Measurements from ENCODE around the gene HDAC3. TPM values are rescaled to one million over a fixed set of nuclear protein-coding genes. Genes with fewer than 3 reads are reported as not detected.
A peak's percentile ranks its signal among the peaks of the same experiment; 100 is the strongest.

HDAC3 gene
- polyA plus RNA-seq, 1 of the 3 experiments (the other 2 are of a cell fraction), result 104 TPM

DNA sequence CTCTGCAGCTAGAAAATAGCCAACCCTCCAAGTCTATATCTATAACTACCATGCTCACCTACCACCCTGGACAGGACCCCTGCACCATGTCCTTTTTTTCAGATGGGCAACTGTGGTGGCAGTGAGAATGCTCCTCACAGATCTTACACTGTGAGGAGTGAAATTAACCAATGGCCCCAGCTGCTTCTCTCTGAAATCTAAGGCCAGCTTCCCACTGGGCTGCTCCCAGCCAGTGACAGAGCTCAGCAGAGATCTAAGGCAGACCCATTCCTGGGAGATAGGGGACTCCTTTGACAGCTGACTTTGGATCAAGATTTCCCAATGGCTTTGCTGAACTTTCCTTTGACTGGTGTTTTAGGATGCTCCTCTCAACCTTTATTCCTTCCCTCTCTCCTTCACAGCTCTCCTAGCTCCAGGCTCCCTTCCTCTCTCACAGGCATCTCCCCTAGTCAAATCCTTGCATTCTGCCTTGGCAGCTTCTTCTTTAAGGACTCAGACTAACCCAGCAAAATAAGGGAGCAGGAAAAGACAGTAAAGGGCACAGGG lies 47.0 kb upstream of the HDAC3 start (continued):
- TF ChIP-seq MXI1 (IDR thresholded peaks at IDR 0.05; ENCODE audit: low read depth, low read length), result no peak
- TF ChIP-seq FOXJ3 (CRISPR knock-in tag; IDR thresholded peaks at IDR 0.05), result no peak

DNA sequence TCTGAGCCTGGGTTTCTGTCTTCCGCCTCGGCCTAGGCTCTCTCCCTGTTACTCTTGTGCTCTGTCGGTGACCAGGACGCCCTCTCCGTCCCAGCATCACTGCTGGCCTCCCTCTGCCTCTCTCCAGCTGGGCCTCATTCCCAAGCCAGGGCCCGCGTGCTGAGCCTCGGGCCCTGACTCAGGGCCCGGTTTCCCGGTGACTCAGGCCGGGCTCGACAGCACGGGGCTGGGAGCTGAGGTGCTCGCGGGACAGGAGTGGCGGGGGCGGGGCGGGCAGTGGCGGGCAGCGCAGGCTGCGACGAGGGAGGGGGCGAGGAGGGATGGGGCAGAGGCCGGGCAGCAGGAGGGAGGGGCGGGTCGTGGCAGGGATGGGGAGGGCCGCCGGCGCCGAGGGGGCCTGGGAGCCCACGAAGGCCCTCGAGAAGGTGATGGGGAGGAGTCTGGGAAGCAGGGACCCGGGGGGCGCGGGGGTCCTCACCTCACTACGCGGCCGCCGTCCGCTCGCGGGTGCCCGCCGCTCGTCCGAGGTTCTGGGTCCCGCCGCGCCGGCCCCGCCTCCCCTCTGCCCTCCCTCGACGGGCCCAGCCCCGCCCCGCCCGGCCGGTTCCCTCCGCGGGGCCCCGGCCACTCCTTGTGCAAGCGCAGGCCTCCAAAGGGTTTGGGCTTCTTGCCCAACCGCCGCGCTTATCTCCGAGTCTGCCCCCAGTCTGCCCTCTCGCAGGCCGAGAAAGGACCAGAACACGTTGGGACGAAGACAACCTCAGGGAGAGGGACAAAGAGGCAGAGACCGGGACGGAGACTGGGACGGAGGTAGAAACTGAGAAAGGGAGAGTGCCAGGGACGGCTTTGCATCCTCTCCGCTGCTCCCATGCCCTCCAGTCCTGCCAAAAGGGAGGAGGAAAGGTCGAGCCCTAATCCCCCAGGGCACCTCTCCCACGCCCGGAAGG lies 45.3 kb upstream of the HDAC3 start, which contains the start of gene ARAP3:
ARAP3 (minus strand) TSS at position 536 of the 947 bp plus-strand sequence. CDS start 1,744 bp downstream, outside the sequence.
- POLR2A ChIA-PET, result interaction anchor here (1.5 to 2.6 kb wide), 4 partner anchors 199 to 287 kb away, joined by 5 to 8 read pairs (median 6); partner anchors contain the start of genes DELE1 and RNF14

More for the DNA sequence above, 45.3 kb upstream of the HDAC3 start, which contains the start of gene ARAP3:
- peak within 1 kb of the TSS; percentile 81 for H2AFZ ChIP-seq (ENCODE audit: low read depth)
- H3K79me2 ChIP-seq (ENCODE audit: insufficient read depth), result peaks cover 20% of the 10 kb centered on the region; the same call in 1 of the 2 replicates
- peak within 1 kb of the TSS; percentile 69 for H3K4me2 ChIP-seq
- H3K9ac ChIP-seq, result peak within 1 kb of the TSS; percentile 79
- peak within 1 kb of the TSS; percentile 52 to 55 for H3K4me3 ChIP-seq (ENCODE audit: low read depth in 2 of 2, low read length in 1 of 2)
- H4K20me1 ChIP-seq (ENCODE audit: insufficient read depth), result no peaks in the 10 kb centered on the region
- H3K27ac ChIP-seq (ENCODE audit: low read depth in 2 of 2, low read length in 1 of 2), result peak within 1 kb of the TSS; percentile 72 to 96
- WGBS (ENCODE audit: low lambda C conversion rate), result 2% methylated on average over 35 of the region's 77 CpGs
- TF ChIP-seq YY1 (IDR thresholded peaks at IDR 0.05; ENCODE audit: low read depth) (no peak), MXI1 (IDR thresholded peaks at IDR 0.05; ENCODE audit: low read depth, low read length) (peak; percentile 73; the same call in 1 of the 2 replicates), SIN3A (IDR thresholded peaks at IDR 0.05; ENCODE audit: borderline replicate concordance, low read depth, low read length) (0 out of 2 replicates have a peak, but pooled peaks have one; percentile 38), FOXM1 (IDR thresholded peaks at IDR 0.05; ENCODE audit: low read depth) (no peak), TAF1 (IDR thresholded peaks at IDR 0.05; ENCODE audit: borderline replicate concordance, low read depth, low read length) (peak; percentile 61; the same call in 1 of the 2 replicates), RAD21 (IDR thresholded peaks at IDR 0.05; ENCODE audit: low read length) (no peak), GATA2 (CRISPR knock-in tag; IDR thresholded peaks at IDR 0.05) (peak; percentile 92), NFIC (IDR thresholded peaks at IDR 0.05; ENCODE audit: borderline replicate concordance) (peak; percentile 73), GABPA (IDR thresholded peaks at IDR 0.05; ENCODE audit: low read depth) (no peak), CHD2 (IDR thresholded peaks at IDR 0.05; ENCODE audit: low read length, partially characterized antibody) (peak; percentile 9), ELF1 (IDR thresholded peaks at IDR 0.05) (no peak), POLR2AphosphoS5 (IDR thresholded peaks at IDR 0.05; ENCODE audit: low read depth, low read length) (peak; percentile 80), EP300 (IDR thresholded peaks at IDR 0.05; ENCODE audit: borderline replicate concordance in 1 of 2, low read depth in 1 of 2, low read length in 1 of 2) (peak in 1 of 2 experiments; percentile 47; a peak in 1 of 4 replicates), NRF1 (IDR thresholded peaks at IDR 0.05; ENCODE audit: low read depth, low read length) (peak; percentile 34), FOSL2 (IDR thresholded peaks at IDR 0.05; ENCODE audit: borderline replicate concordance, low read depth) (peak; percentile 41; the same call in 1 of the 2 replicates), FOXJ3 (CRISPR knock-in tag; IDR thresholded peaks at IDR 0.05) (no peak; the same call in 1 of the 2 replicates), RXRA (IDR thresholded peaks at IDR 0.05; ENCODE audit: borderline replicate concordance, low read depth) (no peak)
- TF ChIP-seq, protein P1, sequence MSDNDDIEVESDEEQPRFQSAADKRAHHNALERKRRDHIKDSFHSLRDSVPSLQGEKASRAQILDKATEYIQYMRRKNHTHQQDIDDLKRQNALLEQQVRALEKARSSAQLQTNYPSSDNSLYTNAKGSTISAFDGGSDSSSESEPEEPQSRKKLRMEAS (IDR thresholded peaks at IDR 0.05; ENCODE audit: low read depth), result peak; percentile 97
- TF ChIP-seq, protein P2, sequence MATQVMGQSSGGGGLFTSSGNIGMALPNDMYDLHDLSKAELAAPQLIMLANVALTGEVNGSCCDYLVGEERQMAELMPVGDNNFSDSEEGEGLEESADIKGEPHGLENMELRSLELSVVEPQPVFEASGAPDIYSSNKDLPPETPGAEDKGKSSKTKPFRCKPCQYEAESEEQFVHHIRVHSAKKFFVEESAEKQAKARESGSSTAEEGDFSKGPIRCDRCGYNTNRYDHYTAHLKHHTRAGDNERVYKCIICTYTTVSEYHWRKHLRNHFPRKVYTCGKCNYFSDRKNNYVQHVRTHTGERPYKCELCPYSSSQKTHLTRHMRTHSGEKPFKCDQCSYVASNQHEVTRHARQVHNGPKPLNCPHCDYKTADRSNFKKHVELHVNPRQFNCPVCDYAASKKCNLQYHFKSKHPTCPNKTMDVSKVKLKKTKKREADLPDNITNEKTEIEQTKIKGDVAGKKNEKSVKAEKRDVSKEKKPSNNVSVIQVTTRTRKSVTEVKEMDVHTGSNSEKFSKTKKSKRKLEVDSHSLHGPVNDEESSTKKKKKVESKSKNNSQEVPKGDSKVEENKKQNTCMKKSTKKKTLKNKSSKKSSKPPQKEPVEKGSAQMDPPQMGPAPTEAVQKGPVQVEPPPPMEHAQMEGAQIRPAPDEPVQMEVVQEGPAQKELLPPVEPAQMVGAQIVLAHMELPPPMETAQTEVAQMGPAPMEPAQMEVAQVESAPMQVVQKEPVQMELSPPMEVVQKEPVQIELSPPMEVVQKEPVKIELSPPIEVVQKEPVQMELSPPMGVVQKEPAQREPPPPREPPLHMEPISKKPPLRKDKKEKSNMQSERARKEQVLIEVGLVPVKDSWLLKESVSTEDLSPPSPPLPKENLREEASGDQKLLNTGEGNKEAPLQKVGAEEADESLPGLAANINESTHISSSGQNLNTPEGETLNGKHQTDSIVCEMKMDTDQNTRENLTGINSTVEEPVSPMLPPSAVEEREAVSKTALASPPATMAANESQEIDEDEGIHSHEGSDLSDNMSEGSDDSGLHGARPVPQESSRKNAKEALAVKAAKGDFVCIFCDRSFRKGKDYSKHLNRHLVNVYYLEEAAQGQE (IDR thresholded peaks at IDR 0.05; ENCODE audit: low read depth, low read length), result 0 out of 2 replicates have a peak, but pooled peaks have one; percentile 30
- TF ChIP-seq, protein P3, sequence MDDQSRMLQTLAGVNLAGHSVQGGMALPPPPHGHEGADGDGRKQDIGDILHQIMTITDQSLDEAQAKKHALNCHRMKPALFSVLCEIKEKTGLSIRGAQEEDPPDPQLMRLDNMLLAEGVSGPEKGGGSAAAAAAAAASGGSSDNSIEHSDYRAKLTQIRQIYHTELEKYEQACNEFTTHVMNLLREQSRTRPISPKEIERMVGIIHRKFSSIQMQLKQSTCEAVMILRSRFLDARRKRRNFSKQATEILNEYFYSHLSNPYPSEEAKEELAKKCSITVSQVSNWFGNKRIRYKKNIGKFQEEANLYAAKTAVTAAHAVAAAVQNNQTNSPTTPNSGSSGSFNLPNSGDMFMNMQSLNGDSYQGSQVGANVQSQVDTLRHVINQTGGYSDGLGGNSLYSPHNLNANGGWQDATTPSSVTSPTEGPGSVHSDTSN (IDR thresholded peaks at IDR 0.05), result no peak
- TF ChIP-seq, protein P4, sequence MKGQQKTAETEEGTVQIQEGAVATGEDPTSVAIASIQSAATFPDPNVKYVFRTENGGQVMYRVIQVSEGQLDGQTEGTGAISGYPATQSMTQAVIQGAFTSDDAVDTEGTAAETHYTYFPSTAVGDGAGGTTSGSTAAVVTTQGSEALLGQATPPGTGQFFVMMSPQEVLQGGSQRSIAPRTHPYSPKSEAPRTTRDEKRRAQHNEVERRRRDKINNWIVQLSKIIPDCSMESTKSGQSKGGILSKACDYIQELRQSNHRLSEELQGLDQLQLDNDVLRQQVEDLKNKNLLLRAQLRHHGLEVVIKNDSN (IDR thresholded peaks at IDR 0.05; ENCODE audit: borderline replicate concordance, low read depth), result 0 out of 2 replicates have a peak, but pooled peaks have one; percentile 26
- CTCF ChIA-PET, result interaction anchor here (1.0 to 5.5 kb wide), 11 partner anchors 11 to 287 kb away, joined by 3 to 50 read pairs (median 8); partner anchors contain the start of genes PCDH1 and RNF14
- peaks cover 19 to 40% of the 10 kb centered on the region in 2 experiments; a peak in 3 of 4 replicates for H3K4me1 ChIP-seq (ENCODE audit: control insufficient read depth in 1 of 2, insufficient read depth in 2 of 2, low read depth in 1 of 2, low read length in 1 of 2)
- peaks cover 22% of the 10 kb centered on the region for H3F3A ChIP-seq (replicated peaks; ENCODE audit: insufficient read depth)
- H3K36me3 ChIP-seq (replicated peaks in 1 of 2; ENCODE audit: control insufficient read depth in 1 of 2, insufficient read depth in 2 of 2, low read length in 1 of 2), result peaks cover 8 to 14% of the 10 kb centered on the region in 2 experiments
- DNase-seq, result peak; percentile 91
- H3K27me3 ChIP-seq (ENCODE audit: insufficient read depth), result no peaks in the 10 kb centered on the region
- no peaks in the 10 kb centered on the region for H3K9me2 ChIP-seq
- H3K9me3 ChIP-seq, result no peaks in the 10 kb centered on the region
